HFF-Myc (cell line): ENCODE data around the gene C3orf22.

Experiments
- DNase-seq: peaks from one replicate; pipeline ENCODE4 v3.0.0-alpha.2; 2011; ENCODE audit warnings: low read depth; ENCODE audit errors: extremely low read depth
- H3K4me3 ChIP-seq: replicated peaks from 2 replicates; pipeline ENCODE4 v1.5.1; 2011; ENCODE audit warnings: low read depth, mild to moderate bottlenecking, control low read depth, low read length
- TF ChIP-seq, protein P1 (sequence below): IDR thresholded peaks from 2 replicates; pipeline ENCODE4 v1.5.1; 2012; ENCODE audit warnings: mild to moderate bottlenecking, low read depth, low read length, control low read depth; ENCODE audit errors: missing control alignments

Gene C3orf22

DNA sequence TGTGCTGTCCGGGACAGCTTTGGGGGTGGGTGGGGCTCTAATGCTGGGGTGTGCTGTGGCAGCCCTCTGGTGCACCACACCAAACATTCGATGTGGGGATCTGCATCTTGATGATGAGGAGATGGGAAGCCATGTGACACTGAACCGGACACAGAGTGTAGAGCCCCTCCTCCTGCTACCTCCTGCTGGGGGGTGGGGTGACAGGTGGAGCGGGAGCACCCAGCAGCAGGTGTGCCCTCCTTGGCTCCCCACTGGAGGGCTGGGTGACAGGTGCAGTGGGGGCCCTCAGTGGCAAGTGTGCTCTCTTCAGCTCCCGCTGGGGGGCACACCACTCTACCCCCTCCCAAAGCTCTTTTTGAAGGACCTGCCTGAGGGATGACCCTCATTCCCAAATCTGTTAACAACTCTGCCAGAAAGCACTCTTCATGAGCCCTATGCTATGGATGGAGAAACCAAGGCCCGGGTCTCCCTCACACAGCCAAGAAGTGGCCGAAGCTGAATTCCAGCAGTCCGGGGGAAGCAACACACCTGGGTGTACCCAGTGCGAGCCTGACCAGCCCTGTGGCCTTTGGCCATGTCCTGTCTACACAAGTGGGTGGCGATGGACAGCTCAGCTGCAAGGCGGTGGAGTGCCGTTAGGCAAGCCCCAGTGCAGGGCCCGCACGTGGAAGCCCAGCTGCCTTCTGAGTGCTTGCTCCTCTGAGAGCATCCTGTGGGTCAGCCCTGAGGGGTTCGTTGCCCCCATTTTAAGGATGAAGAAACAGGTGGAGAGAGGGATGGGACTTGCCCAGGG is 40.5 kb downstream of the C3orf22 start:
- H3K4me3 ChIP-seq, result no peak overlapping the region
- TF ChIP-seq, protein P1, sequence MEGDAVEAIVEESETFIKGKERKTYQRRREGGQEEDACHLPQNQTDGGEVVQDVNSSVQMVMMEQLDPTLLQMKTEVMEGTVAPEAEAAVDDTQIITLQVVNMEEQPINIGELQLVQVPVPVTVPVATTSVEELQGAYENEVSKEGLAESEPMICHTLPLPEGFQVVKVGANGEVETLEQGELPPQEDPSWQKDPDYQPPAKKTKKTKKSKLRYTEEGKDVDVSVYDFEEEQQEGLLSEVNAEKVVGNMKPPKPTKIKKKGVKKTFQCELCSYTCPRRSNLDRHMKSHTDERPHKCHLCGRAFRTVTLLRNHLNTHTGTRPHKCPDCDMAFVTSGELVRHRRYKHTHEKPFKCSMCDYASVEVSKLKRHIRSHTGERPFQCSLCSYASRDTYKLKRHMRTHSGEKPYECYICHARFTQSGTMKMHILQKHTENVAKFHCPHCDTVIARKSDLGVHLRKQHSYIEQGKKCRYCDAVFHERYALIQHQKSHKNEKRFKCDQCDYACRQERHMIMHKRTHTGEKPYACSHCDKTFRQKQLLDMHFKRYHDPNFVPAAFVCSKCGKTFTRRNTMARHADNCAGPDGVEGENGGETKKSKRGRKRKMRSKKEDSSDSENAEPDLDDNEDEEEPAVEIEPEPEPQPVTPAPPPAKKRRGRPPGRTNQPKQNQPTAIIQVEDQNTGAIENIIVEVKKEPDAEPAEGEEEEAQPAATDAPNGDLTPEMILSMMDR, result no peak
- DNase-seq, result no peak

DNA sequence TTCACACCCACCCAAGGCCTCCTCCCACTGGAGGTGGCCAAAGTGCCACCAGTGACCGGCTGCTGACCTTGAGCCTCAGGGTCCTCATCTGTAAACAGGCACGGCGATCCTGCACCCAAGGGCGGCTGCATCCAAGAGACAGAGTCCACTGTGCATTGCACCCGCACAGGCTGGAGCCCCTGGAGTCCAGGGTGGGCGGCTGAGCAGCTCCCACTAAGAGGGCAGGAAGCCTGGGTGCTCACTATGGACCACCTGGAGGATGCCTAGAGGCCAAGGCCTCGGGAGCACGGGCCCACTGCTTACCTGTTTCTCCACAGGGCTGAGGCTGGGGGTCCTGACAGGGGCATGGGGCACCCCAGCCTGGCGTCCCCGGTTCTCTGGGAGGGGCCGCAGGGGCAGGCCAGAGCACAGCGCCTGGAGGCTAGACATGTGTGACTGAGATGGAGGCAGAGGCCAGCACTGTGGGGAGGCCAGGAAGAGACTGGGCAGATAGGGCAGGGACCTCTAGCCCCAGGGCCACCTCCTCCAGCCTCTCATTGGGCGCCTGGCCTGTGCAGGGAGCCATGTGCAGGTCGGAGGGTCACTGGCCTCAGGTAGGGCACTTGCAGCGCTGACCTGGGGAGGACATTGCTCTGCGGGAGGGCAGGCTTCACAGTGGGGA is 41.3 kb downstream of the C3orf22 start, which contains the start of gene UROC1:
TSS of gene UROC1 (minus strand) at position 483 of the 661 bp plus-strand sequence. CDS start at position 429, 54 bp downstream.
- DNase-seq, result no peak
- no peak within 1 kb of the TSS for H3K4me3 ChIP-seq
- TF ChIP-seq, protein P1, result no peak

DNA sequence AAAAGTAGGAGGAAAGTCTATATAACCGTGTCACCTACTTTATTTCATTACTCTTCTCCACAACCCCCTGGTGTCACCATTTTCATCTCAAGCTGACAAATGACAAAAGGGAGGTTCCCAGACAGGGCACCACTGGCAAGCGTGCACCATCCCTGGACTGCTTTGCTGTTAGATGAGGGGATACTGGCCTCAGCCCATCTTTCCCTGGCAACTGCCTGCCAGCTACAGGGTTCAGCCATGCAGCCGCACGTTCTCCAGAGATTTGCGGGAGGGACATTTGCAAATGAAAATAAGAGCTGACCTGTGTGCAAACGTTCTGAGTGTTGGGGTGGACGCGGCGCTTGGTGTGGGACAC is 41.8 kb downstream of the C3orf22 start:
- TF ChIP-seq, protein P1, result no peak
- H3K4me3 ChIP-seq, result no peak overlapping the region
- no peak for DNase-seq

DNA sequence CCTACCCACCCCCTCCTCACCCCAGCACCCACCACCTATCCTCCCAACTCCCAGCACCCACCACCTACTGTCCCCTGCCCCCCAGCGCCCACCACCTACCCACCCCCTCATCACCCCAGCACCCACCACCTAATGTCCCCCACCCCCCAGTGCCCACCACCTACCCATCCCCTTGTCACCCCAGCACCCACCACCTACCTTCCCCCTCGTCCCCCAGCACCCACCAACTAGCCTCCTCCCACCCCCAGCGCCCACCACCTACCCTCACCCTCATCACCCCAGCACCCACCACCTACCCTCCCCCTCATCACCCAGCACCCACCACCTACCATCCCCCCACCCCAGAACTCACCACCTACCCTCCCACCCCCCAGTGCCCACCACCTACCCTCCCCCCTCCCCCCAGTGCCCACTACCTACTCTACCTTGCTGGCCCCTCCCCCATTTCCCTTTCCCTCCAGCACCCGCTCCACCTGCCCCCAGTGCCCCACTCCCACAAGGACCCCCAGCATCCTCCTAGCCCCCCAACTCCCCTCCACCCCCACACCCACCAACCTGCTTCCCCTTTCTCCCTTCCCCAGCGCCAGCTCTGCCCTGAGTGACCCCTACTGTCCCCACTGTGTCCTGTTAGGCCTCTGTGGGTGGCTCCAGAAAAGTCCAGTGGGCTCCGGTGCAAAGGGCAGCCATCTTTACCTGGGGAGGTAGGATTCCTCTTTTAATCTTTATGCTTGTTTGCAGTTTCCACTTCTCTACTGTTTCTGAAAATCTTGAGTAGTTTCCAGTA is 42.4 kb downstream of the C3orf22 start:
- no peak for DNase-seq
- TF ChIP-seq, protein P1, result no peak
- H3K4me3 ChIP-seq, result no peak overlapping the region

DNA sequence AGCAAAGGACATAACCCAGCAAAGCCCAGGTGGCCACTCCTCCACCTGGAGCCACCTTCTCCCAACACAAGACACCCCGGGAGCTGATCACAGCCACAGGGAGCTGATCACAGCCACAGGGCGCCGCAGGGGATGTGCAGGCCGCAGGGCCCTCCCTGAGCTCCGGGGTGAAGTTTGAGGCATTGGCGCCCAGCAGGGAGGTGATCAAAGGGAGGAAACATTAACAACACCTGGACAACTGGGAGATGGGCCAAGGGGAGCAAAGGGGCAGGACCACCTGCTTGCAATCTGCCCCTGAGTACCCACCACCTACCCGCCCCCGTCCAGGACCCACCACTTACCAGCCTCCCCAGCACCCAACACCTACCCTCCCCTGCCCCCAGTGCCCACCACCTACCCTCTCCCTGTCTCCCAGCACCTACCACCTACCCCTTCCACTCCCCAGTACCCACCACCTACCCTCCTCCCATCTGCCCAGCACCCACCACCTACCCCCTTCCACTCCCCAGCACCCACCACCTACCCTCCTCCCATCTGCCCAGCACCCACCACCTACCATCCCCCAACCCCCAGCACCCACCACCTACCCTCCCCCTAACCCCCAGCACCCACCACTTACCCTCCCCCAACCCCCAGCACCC is 43.5 kb downstream of the C3orf22 start:
- TF ChIP-seq, protein P1, result no peak
- H3K4me3 ChIP-seq, result no peak overlapping the region
- no peak for DNase-seq

DNA sequence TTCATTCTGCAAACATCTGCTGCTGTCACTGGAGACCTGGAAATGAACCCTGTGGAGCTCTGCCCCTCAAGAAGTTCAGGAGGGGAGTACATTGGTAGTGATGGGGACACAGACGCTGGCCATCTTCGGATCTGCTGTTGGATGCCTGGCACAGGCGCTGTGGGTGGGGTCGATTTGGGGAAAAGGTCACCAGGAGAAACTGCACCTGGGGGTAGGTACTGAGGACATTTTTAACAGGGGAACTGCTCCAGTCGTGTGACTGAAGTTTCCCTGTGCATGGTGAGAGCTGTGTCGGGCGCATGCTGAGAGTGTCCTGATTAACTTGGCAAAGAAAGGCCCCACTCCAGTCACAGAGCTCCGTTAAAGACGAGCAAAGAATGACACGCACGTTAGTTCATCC is 44.6 kb downstream of the C3orf22 start:
- TF ChIP-seq, protein P1, result no peak
- H3K4me3 ChIP-seq, result no peak overlapping the region
- DNase-seq, result no peak
